GM19463 (cell line): ENCODE data around the gene LMO2.
"Not testable (repeated sequence)": the region's sequence is repeated elsewhere in the genome, so short reads cannot be mapped to it uniquely, and the experiment has no call there.

ENCODE experiments used
- ATAC-seq: cut with Tn5 transposase; IDR thresholded peaks from one replicate; pipeline ENCODE4 v1.9.1; 2021; ENCODE audit warnings: mild to moderate bottlenecking, moderate library complexity; ENCODE audit not compliant: unreplicated experiment

The LMO2 gene

DNA sequence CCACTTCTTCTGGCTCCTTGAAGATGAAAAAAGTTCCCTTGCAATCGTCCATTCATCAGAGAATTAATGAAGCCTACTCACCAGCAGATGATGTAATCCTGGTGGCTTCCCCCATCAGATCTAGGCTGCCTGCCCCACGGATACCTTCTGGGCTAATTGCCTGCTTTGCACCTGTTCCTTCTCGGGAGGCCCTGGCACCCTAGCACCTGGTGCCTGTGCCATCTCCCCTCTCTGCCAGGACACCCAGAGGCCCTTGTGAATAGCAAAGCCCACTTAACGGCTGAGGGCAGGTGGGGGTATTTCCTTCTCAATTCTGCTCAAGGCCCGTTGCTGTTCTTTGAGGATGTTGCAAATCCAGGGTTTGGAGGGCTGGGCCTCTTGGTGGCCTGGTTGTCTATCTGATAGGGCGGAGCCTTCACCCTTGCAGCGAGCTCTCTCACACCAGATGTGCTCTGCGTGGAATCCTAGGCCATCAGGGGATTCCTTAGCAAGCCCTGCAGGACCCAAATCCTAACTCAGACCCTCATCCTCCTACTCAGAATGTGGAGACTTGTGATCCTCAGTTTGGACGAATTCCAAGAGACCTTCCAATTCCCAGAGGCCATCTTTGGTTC, at the start of gene LMO2:
Gene LMO2, minus strand, starts transcription at position 363 of the 614 bp plus-strand sequence. CDS start 22,360 bp downstream, outside the sequence.
- ATAC-seq: no peak

DNA sequence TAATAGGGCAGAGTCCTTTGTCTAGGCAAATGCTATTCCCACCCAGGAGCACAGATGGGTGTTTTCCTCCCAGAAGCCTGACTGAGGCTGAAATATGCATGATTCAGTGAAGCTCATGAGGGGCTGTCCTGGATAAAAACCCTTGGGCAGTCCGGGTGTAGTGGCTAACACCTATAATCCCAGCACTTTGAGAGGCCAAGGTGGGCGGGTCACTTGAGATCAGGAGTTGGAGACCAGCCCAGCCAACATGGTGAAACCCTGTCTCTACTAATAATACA, 48.6 kb upstream of the LMO2 start:
- ATAC-seq: no peak

DNA sequence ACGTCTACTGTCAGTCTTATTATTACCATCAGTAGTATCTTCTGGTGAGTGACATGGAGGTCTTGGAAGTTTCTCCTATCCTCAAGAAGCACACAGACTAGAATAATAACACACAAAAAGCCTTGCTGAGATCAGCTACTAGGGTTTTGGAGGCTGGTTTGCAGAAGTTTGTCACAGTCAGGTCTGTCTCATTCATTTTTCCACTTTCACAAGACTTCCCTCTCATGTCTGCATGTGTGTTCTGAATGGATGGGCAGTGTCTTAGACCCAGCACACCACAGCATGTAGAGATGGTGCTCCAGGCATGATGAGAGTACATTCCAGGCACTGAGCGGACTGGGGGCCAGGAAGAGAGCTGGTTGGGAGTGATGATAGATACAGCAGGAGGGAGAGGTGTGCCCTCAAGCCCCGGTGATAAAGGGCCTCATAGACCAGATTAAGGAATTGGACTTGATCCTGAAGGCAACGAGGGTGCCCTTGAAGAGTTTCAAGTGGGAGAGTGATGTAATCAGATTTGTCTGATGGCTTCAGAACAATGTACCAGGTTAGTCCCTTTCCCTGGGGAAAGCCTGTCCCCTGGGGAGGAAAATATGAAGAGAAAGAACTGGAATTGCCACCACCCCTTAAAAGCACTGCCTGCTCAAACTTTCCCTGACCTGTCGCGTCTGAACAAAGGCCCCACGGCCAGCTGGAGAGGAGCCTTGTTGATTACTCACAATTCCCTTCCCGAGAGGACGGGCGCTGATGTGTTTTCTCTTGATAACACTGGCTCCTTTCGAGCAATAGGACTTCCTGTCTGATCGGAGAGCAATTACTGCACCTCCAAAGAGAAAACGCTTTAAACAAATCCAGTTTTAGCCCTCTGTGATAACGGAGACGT, 45.1 kb upstream of the LMO2 start:
- ATAC-seq: no peak

DNA sequence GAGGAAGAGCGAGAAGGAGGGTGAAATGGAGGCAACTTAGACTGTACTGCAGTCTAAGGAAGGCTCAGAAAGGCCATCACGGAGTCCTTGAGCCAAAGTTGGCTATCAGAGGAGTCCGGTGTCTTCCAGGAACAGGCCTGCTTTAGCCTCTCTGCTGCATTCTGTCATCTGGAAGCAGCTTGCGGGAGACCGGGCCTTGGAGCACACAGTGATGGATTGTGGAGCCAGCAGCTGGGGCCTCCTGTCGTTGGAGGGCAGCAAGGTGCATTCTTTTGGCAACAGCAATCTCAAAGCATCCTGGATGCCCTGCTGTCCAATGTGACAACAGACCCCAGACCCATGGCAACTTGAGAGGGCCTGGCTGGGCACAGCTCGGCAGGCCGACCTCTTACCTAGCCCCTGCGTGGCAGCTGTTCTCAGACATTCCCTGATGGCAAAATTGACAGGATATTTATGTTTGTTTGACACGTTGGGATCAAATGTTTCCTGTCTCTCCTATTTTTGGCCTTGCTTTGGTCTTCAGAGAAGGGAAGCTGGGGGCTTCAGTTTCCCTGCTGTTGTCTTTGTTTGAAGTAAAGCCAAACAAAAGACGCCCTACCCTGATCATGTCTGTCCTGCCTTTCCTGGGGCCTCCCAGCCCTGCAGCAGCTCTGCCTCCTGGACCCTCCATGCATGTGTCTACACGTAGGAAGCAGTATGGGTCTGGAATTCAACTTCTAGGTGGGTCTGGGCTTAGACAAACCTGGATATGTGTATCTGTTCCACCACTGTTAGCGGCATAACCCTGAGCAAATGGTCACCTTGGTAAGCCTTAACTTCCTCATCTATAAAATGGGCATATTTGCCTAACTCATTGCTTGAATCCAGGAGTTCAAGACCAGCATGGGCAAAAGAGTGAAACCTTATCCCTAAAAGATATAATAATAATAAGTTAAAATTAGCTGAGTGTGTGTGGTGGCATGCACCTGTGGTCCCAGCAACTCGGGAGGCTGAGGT, 43.9 kb upstream of the LMO2 start:
- no peak for ATAC-seq

DNA sequence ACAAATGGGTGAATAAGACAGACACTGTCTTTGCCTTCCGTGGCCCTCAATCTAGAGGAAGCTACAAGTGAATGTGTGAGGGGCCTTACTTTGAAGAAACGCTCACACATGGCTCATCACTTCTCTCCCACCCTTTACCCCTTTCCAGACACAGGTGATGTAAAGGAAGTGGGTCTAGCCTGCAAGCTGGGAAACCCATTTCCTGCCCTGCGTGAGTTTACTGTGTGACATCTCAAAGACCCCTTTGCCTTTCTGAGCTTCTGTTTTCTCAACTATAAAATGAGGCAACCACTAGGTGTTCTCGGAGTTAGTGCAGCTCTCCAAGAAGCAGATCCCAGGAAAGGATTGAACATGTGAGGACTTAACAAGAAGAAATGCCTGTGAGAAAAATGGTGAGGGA, 43.1 kb upstream of the LMO2 start:
- no peak for ATAC-seq

DNA sequence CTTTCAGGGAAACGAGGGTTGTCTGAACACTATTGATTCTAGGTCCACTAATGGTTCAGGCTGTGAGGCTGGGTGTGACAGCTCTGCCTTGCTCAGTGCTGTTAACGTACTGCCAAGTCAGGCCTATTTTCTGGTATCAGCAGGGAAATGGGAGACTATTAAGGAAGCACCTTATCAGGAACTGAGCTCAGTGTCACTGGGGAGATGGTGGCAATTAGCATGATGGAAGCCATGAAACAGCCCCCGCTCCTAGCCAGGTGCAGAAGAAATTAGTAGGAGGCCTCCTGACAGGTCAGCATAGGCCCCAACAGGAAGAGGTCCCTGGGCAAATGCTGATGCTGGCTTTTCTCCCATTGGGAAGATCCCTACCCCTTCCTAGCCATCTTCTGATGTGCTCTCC, 42.6 kb upstream of the LMO2 start:
- no peak for ATAC-seq

DNA sequence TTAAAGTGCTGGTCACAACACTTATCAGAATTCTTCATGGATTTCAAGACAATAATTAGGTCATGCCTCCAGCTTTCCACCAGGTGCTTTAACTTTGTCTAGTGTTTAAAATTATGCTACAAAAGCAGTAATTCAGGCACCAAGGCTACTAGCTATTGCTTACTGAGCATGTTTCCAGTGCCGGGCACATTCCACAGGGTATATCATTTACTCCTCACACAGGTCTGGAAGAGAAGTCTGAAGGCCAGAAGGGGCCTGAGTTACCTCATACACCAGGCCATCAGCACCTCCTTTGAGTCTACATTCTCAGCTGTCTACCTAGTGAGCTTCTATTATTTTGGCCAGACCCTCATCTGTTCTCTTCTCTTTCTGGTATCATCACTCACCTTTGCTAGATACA, 41.7 kb upstream of the LMO2 start:
- no peak for ATAC-seq

DNA sequence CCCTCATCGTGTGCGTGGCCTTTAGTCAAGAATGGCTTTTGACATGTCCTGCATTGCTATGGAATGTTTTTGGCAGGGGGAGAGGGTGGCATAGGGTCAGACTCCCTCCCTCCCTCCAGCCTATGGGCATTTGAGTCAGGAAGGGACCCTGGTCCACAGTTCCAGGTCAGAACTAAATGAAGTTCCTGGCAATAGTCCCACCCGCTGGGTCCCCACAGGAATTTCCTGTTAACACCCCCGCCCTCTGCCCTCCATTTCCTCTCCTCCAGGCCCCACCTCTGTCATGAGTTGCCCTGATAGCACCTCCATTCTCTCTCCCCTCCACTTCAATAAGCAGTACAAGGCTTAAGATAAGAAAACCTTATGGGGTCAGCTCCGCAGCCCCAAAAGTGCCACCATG, 40.8 kb upstream of the LMO2 start:
- ATAC-seq: no peak

DNA sequence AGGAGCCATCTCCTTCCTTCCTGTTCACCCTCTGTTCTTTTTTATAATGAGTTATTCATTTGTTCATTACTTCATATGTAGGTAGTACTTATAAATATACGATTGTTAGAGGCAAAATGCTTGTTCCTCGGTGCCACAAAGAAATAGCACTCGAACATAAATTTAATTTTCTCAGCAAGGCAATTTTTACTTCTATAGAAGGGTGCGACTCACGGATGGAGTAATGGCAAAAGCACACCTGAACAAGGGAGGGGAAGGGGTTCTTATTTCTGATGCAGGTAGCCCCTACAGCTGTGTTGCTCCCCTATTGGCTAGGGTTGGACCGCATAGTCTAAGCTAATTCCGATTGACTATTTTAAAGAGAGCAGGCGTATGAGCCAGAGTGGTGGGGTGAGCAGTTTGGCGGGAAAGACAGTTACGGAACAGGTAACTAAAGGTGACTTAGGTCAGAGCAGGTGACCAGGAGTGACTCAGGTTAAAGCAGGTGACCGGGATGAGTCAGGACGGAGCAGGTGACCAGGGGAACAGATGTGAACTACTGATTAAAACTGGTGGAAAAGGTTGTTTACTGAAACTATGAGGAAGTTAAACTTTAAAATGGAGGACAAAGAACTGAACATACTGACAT, 40.0 kb upstream of the LMO2 start:
- ATAC-seq: not testable (repeated sequence)

DNA sequence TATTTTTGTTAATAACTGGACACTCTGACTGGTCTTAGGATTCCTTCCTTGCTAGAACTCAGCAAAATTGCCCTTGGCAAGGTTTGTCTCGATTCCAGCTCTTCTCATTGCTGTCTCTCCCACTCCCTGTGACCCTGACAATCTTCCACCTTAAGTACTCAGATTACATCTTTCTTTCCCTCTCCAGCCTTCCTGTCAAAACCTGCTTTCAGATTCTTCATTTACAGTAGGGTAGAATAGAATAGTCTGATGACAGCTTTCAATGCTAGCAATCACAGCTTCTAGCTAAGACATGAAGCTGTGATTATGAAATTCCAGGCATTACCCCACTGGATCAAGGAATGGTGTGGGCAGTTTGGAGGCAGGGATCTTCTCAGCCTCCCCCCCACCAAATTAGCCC, 39.2 kb upstream of the LMO2 start:
- no peak for ATAC-seq

DNA sequence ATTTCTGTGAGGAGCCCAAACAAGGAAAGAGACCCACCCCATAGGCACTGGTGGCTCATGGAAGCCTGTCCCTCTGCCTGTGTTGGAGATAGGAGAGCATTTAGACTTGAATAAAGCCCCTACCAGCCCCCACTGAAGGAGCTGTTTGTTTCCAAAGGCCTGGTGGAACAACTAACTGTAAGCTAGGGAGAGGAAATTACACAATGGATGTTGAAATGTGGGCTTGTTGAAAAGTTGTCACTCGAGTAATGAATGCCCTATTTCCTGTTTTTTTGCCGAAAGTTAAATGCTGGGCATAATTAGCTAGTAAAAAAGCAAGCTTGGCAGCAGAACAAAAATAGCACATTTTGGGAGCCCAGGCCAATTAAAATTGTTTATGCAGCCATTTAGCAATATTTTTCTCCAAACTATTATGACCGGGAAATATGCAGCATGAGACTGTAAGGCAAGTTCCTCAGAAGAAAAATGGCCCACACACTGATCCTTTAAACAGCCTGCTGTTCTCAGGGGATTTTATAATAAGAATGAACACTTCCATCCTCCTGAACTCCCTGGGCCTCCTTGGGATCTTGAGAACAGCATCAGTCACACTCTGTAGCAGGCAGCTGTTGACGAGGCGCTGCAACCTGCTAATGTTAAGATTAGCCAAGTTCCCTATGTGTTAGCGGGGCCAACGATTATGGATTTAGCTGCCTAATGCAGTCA, 38.6 kb upstream of the LMO2 start:
- ATAC-seq: no peak

DNA sequence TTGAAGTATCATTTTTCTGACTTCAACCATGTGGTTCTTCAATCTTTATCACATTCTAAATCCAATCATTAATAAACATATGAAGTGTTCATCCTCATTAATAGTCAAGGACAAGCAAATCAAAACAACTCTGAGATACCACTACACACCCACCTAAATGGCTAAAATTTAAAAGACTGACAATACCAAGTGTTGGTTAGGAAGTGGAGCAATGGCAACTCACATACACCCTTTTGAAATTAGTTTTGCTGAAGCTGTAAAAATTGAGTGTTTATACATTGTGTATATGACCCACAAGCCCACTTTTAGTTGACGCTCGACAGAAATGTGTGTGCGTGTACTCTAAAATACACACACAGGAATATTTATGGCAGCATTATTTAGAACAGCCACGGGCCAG, 36.7 kb upstream of the LMO2 start:
- no peak for ATAC-seq

DNA sequence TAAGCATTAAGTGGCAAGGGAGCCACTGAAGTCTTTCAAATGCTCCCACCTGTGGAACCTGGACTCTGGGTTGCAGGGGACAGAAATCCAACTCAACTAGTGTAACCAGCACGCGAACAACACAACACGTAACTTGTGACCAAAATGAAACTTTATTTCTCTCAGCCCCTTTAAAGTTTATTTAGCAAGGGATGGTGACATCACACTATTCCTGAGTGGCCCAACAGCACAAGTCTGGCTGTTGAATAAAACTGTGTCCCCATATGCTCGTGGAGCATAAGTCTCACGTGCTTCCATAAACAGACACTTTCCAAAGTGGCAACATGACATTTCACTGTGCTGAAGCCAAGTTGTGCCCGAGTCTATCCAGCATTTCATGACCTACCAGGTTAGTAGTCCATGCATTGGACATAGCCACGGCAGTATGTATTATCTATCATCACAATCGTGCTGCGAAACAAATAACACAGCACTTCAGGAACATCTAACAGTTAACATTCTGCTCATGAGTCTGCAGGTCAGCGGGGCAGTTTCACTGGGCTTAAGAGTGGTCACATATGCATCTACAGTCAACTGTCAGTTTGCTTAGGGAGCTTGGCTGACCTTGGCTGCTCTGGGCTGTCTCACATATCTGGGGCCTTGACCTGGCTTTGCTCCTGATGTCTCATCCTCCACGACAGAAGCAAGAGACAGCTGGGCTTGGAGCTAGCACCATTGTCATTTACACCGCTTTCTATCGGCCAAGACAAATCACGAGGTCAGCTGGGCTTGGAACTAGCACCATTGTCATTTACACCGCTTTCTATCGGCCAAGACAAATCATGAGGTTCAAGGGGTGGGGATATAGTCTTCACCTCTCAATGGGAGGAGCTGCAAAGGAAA, 35.0 kb upstream of the LMO2 start:
- ATAC-seq: no peak

DNA sequence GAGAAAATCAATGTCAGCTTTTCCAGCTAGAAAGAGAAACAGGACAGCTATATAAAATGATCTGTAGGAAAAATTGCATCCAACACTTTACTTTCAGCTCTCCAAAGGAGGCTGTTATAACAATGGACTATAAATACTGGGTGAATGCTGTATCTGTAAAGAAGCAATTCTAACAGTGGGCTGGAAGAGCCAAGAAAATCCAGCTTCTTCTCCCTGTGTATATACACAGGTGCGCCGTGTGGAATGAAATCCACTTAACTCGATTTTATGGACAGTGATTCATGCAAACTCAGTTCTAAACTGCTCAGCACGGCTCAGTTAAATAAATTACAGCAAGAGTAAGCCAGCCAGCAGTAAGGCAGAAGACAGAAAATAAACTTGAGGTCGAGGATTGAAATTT, 32.5 kb upstream of the LMO2 start:
- no peak for ATAC-seq

DNA sequence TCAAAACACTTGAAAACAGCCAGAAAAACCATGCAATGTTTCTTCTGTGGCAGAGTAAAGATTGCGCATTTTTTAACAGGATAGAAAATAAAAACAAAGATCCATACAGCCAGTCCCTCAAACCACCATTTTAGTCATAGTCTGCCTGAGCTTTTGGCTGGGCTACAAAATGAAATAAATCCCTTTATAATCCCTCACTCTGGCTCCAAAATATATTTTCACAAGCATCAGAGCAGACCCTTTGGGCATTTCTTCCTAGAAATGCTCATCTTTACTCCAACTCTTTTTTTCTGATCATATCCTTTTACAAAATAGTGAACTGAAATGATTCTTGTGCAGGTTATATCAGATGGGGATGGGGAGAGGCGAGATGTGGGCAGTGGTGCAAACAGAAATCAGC, 31.8 kb upstream of the LMO2 start:
- ATAC-seq: no peak

DNA sequence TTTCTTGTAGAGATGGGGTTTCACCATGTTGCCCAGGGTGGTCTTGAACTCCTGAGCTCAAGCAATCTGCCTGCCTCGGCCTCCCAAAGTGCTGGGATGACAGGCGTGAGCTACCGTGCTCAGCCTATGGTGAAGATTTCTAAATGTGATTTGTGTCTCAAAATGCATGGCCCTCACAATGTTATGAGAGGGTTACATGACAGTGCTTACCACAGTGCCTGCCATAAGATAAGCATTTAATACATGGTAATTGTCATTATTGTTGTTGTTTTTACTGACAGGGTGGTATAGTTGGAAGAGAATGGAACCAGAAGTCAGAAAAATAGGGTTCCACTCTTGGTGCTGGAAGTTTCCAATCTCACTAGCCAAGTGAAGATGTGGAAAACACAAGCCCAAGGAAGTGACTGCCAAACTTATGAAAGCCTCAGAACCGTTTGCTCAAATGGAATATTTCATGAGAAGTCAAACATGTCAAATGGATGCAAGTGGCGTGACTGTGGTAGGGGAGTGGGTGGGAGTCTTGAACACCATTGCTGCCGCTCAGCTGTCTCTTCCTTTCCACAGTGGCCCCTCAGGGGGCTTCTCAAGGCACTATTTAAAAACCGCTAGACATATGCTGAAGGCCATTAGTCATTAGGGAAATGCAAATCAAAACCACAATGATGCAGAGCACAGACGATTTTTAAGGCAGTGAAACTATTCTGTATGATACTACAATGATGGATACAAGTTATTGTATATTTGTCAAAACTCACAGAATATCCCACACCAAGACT, 29.1 kb upstream of the LMO2 start:
- peak; percentile 90 for ATAC-seq

DNA sequence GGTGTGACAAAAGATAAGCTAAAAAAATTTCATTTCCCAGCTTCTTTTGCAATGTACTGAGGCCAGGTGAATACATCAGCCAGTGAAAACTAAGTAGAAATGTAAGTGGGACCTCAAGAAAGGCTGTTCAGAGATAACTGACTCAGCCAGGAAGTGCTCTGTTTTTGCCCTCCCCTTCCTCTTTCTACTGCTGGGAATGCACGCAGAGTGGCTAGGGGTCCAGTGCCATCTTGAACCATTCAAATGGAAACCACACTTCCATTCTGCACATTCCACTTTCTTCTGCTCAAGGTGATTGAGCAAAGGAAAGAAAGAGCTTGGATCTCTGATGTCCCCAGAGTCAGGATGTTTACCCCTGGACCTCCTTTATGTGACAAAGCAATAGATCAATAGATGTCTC, 27.8 kb upstream of the LMO2 start:
- ATAC-seq: no peak

DNA sequence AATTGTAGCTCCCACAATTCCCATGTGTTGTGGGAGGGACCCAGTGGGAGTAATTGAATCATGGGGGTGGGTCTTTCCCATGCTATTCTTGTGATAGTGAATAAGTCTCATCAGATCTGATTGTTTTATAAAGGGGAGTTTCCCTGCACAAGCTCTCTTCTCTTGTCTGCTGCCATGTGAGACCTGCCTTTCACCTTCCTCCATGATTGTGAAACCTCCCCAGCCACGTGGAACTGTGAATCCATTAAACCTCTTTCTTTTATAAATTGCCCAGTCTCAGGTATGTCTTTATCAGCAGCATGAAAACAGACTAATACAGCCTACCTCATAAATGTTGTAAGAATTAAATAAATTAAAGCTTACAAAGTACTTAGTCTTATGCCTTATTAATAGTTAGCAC, 25.5 kb upstream of the LMO2 start:
- ATAC-seq: not testable (repeated sequence)

DNA sequence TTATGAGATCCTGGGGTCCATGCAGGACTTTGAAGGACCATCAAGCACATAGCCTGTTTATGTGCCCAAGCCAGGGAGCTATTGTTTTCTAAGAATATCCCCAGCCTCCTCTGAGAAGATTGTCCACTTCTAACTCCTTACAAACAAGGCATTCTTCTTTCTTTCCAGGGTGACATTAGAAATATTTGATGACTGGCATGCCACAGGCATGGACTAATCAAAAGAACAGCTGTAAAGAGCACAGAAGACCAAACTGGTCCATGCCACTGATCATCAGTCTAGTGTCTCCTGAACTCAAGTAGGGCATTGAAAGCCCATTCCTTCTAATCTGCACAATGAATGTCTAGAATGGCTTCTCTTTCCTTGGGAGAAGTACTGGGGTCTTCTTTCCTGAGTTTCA, 24.9 kb upstream of the LMO2 start:
- ATAC-seq: no peak
